GM13977 (cell line): ENCODE measurements around the gene REV1.
"Not testable (repeated sequence)": the region's sequence is repeated elsewhere in the genome, so short reads cannot be mapped to it uniquely, and the experiment has no call there.

Source experiments
- DNase-seq: peaks from one replicate; pipeline ENCODE4 v3.0.0; 2012; ENCODE audit warnings: low spot score
- CTCF ChIP-seq: IDR thresholded peaks from 2 replicates; pipeline ENCODE4 v1.5.1; 2012; ENCODE audit warnings: mild to moderate bottlenecking, control low read depth; ENCODE audit not compliant: insufficient read depth; ENCODE audit errors: extremely low read depth, missing control alignments
- in situ Hi-C: fragments of 300-500 bp; cut with MboI; formaldehyde crosslinking; loops from one replicate; pipeline ENCODE4 v1.12.0; 2022; ENCODE audit warnings: low sequenced_read_pairs, low pct_unique_long_range_greater_than_20kb, mixed read lengths, inconsistent platforms; ENCODE audit not compliant: unreplicated experiment

Gene REV1

DNA sequence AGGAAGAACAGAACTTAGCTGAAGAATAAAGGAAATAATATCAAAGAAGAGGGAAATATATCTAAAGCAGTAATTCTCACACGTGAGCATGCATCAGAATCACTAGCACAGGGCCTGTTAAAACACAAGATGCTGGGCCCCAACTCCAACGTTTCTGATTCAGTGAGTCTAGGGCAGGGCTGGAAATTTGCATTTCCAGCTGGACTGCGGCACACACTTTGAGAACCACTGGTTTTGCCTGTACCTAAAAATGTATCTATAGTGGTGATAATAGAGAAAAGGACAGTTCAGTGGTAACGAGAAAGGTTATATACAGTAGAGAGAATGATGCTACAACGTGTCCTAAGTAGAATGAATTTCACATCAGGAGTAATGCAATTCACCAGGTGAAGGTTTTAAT, 11.2 kb downstream of the REV1 start:
- TF ChIP-seq CTCF, result no peak
- in situ Hi-C loops, result loop anchor here (25.0 kb wide), 1 partner anchor 291 kb away; the partner anchor contains the start of genes MITD1 and MRPL30
- no peak for DNase-seq

DNA sequence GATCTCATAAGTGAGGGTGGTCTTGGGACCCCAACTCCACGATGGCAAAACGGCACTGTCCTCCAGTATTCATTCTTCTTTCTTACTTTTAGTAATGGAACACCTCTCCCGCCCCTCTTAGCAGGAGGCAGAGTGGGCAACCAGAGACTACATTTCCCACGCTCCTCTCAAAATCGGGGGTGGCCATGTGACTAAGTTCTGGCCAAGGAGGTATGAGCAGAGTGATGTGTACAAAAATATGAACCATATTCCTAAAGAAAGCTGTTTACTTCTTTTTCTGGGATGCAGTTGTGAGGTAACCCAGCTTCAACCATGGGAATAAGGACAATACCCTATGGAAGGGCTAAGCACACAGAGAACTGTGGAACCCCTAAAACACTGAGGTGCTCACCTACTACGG, 12.8 kb downstream of the REV1 start:
- in situ Hi-C loops, result loop anchor here (25.0 kb wide), 1 partner anchor 290 kb away; the partner anchor contains the start of genes MITD1 and MRPL30
- no peak for TF ChIP-seq CTCF

GRCh38 chr2:99476629-99477028, 13.2 kb downstream of the REV1 start:
- no peak for TF ChIP-seq CTCF
- in situ Hi-C loops, result loop anchor here (25.0 kb wide), 1 partner anchor 289 kb away; the partner anchor contains the start of genes MITD1 and MRPL30
- DNase-seq, result no peak

More for the DNA sequence above, 12.8 kb downstream of the REV1 start:
- DNase-seq, result no peak

- DNase-seq, result not testable (repeated sequence)
- in situ Hi-C loops, result loop anchor here (25.0 kb wide), 1 partner anchor 288 kb away; the partner anchor contains the start of genes MITD1 and MRPL30
Observed at GRCh38 chr2:99475095-99475494, 14.7 kb downstream of the REV1 start.

DNA sequence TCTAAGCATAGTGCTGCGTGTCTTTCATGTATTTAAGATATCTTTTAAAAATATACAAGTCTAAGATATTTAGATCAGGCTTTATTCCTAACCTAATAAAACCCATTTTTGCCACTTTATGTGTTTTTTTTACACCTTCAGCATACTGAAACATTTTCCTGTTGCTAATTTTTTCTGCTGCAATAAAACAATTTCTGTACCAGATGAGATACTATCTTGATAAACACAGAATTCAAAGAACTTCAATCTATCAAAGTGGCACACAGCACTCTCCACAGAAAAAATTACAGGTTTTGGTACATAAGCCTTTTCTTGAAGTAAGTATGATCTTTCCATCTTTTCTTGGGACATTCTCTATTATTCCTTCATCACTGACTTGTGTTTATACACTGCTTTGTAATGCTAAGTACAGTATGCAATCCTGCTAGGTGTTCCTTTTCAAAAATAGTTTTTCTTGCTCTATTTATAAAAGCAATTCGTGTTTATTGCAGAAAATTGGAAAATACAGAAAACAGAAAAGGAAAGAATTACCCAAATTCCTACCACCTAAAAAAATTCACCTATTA, 16.2 kb downstream of the REV1 start:
- no peak for TF ChIP-seq CTCF
- in situ Hi-C loops, result no loop called here
- DNase-seq, result no peak

GRCh38 chr2:99472600-99472960, 17.2 kb downstream of the REV1 start:
- in situ Hi-C loops, result no loop called here
- no peak for DNase-seq
- TF ChIP-seq CTCF, result no peak

DNA sequence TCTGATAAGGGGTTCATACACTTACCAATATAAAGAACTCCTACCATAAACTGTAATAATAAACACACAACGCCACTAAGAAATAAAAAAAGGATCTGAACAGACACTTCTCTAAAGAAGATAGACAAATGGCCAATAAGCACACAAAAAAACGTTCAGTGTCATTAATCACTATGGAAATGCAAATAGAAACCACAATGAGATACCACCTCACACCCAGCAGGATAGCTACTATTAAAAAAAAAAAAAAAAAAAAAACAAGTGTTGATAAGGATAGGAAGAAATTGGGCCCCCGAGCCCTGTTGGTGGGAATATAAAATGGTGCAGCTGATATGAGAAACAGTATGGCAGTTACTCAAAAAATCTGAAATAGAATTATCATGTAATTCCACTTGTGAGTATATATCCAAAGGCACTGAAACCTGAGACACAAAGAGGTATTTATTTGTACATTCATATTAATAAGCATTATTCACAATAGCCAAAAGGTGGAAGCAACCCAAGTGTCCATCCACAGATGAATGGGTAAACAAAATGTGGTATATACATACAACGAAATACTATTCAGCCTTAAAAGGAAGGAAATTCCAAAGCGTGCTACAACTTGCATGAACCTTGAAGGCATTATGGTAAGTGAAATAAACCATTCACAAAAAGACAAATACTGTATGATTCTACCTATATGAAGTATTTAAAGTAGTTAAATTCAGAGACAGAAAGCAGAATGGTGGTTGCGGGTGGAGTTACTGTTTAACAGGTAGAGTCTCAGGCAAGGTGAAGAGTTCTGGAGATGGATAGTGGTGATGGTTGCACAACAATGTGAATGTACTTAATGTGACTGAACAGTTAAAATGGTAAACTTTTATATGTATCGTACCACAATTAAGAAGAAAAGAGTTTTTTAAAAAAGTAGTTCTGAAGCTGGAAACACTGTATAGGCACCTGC, 17.9 kb downstream of the REV1 start:
- in situ Hi-C loops, result no loop called here
- DNase-seq, result no peak
- TF ChIP-seq CTCF, result no peak
